Ishikawa (cell line): ENCODE results near the gene BFSP2.

Experiments used
- CEBPB ChIP-seq: IDR thresholded peaks from 2 replicates; pipeline ENCODE4 v1.6.1; 2012
- NFIC ChIP-seq: IDR thresholded peaks from 2 replicates; pipeline ENCODE4 v1.6.1; 2012
- TCF12 ChIP-seq: IDR thresholded peaks from 2 replicates; pipeline ENCODE4 v1.6.1; 2012; ENCODE audit warnings: low read depth
- TEAD4 ChIP-seq: IDR thresholded peaks from 2 replicates; pipeline ENCODE4 v1.6.1; 2012
- TF ChIP-seq, protein P1 (sequence below): IDR thresholded peaks from 2 replicates; pipeline ENCODE4 v1.6.1; 2012
- TF ChIP-seq, protein P2 (sequence below): IDR thresholded peaks from 2 replicates; pipeline ENCODE4 v1.6.1; 2012; ENCODE audit warnings: low read depth, mild to moderate bottlenecking

DNA sequence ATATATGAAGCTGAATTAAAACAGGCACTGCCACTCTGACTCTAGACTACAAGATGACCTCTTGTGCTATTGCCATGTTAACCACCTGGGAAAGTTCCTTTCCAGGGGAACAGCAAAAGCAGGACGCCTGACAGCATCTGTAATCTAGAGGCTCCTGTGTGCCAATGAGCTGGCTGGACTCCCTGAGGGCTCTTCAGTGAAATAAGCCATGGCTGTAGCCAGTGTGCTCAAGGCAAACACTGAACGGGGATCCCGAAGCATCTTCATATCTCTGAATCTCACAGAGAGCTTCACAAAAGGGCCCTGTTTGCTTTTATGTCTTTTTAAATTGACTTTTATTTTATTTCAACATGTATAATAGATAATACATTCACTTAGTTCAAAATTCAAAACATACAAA is 57.2 kb downstream of the BFSP2 start:
- TF ChIP-seq TCF12 (no peak), NFIC (no peak), TEAD4 (no peak), CEBPB (no peak)
- TF ChIP-seq, protein P1, sequence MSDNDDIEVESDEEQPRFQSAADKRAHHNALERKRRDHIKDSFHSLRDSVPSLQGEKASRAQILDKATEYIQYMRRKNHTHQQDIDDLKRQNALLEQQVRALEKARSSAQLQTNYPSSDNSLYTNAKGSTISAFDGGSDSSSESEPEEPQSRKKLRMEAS = no peak
- TF ChIP-seq, protein P2, sequence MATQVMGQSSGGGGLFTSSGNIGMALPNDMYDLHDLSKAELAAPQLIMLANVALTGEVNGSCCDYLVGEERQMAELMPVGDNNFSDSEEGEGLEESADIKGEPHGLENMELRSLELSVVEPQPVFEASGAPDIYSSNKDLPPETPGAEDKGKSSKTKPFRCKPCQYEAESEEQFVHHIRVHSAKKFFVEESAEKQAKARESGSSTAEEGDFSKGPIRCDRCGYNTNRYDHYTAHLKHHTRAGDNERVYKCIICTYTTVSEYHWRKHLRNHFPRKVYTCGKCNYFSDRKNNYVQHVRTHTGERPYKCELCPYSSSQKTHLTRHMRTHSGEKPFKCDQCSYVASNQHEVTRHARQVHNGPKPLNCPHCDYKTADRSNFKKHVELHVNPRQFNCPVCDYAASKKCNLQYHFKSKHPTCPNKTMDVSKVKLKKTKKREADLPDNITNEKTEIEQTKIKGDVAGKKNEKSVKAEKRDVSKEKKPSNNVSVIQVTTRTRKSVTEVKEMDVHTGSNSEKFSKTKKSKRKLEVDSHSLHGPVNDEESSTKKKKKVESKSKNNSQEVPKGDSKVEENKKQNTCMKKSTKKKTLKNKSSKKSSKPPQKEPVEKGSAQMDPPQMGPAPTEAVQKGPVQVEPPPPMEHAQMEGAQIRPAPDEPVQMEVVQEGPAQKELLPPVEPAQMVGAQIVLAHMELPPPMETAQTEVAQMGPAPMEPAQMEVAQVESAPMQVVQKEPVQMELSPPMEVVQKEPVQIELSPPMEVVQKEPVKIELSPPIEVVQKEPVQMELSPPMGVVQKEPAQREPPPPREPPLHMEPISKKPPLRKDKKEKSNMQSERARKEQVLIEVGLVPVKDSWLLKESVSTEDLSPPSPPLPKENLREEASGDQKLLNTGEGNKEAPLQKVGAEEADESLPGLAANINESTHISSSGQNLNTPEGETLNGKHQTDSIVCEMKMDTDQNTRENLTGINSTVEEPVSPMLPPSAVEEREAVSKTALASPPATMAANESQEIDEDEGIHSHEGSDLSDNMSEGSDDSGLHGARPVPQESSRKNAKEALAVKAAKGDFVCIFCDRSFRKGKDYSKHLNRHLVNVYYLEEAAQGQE = no peak
